ENCODE data around the gene ASZ1.

ASZ1 gene

DNA sequence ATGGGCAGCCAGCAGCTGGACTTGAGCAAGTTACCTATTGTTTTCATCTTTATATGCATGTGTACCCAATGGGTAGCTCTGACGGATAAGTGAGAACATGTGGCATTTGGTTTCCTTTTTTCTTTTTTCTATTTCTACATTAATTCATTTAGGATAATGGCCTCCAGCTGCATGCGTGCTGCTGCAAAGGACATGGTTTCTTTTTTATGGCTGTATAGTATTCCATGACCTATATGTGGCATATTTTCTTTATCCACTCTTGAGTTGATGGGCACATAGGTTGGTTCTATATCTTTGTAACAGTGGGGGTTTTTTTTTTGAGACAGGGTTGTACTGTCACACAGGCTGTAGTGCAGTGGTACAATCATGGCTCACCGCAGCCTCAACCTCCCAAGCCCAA lies 37.4 kb downstream of the ASZ1 start:
- TF ChIP-seq ZNF146 (tag by site-specific recombination; IDR thresholded peaks at IDR 0.05) (peak; percentile 81), ZNF10 (tag by site-specific recombination; IDR thresholded peaks at IDR 0.05) (no peak)
- TF ChIP-seq, protein P1, sequence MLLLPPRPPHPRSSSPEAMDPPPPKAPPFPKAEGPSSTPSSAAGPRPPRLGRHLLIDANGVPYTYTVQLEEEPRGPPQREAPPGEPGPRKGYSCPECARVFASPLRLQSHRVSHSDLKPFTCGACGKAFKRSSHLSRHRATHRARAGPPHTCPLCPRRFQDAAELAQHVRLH (tag by site-specific recombination; IDR thresholded peaks at IDR 0.05): peak; percentile 26; the same call in 1 of the 2 replicates
- H3K9me3 ChIP-seq (ENCODE audit: control insufficient read depth, insufficient read depth, low read depth, low read length): no peaks in the 10 kb centered on the region
- CTCF ChIA-PET: interaction anchor here (0.5 to 1.8 kb wide), 4 partner anchors 9 to 1562 kb away, joined by 3 to 6 read pairs (median 5); no protein-coding TSS in a partner anchor
- H3K4me3 ChIP-seq (ENCODE audit: low read depth, low read length): no peak overlapping the region
- POLR2A ChIA-PET: no interaction called here
- no peaks in the 10 kb centered on the region for H3K4me1 ChIP-seq (ENCODE audit: control insufficient read depth, insufficient read depth, low read length)
- H3K36me3 ChIP-seq (ENCODE audit: control insufficient read depth in 2 of 2, insufficient read depth in 1 of 2, low read length in 2 of 2): no peaks in the 10 kb centered on the region
- no peak overlapping the region for H3K27ac ChIP-seq (ENCODE audit: extremely low read depth, low read depth, low read length)

DNA sequence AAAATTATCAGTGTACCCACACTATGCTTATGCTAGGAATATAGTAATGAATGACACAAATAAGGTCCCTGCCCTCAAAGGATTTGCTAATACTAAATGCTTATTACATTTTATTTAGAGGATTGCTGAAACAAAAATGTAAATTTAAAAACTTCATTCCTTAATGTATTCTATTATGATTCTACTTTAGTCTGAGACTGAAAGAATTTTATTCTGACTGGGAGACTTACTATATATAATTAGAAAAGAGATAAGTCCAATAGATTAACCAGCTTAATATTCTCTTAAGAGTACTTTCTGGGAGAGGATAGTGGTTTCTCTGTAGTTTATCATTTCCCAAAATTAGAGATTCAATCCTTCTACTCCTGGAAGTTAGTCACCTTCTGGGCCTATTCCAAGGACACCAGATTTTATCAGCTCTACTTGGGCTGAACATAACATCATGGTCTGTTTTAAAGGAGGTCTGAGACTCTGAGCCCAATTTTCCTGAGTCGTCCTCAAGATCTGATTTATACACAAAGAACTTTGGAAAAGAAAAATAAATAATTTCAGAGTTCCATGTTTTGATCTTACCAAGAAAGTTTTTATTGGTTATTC lies 41.1 kb downstream of the ASZ1 start:
- CTCF ChIA-PET: interaction anchor here (0.7 to 3.2 kb wide), 10 partner anchors 12 to 760 kb away, joined by 3 to 19 read pairs (median 4); no protein-coding TSS in a partner anchor
- Histone ChIP-seq H3K27ac (ENCODE audit: extremely low read depth, low read depth, low read length) (no peak overlapping the region), H3K9me3 (ENCODE audit: control insufficient read depth, insufficient read depth, low read depth, low read length) (no peaks in the 10 kb centered on the region), H3K4me3 (ENCODE audit: low read depth, low read length) (no peak overlapping the region), H3K36me3 (ENCODE audit: control insufficient read depth in 2 of 2, insufficient read depth in 1 of 2, low read length in 2 of 2) (no peaks in the 10 kb centered on the region), H3K4me1 (ENCODE audit: control insufficient read depth, insufficient read depth, low read length) (peaks cover 7% of the 10 kb centered on the region; the same call in 1 of the 2 replicates)
- no peak for TF ChIP-seq KLF10 (tag by site-specific recombination; IDR thresholded peaks at IDR 0.05)
- no peak for TF ChIP-seq ZNF146 (tag by site-specific recombination; IDR thresholded peaks at IDR 0.05)
- no peak for TF ChIP-seq ZNF433 (tag by site-specific recombination; IDR thresholded peaks at IDR 0.05; ENCODE audit: low read depth)
- no peak for TF ChIP-seq ZNF558 (tag by site-specific recombination; IDR thresholded peaks at IDR 0.05)
- no peak for TF ChIP-seq ZNF239 (tag by site-specific recombination; IDR thresholded peaks at IDR 0.05)
- TF ChIP-seq REPIN1 (tag by site-specific recombination; IDR thresholded peaks at IDR 0.05; ENCODE audit: low read depth): no peak
- POLR2A ChIA-PET: no interaction called here

GRCh38 chr7:117385363-117386109 lies 41.8 kb downstream of the ASZ1 start:
- H3K9me3 ChIP-seq (ENCODE audit: control insufficient read depth, insufficient read depth, low read depth, low read length): no peaks in the 10 kb centered on the region
- no peak overlapping the region for H3K4me3 ChIP-seq (ENCODE audit: low read depth, low read length)
- ChIA-PET CTCF (interaction anchor here (0.7 to 3.2 kb wide), 9 partner anchors 10 to 859 kb away, joined by 3 to 19 read pairs (median 4); no protein-coding TSS in a partner anchor), POLR2A (no interaction called here)
- no peaks in the 10 kb centered on the region for H3K36me3 ChIP-seq (ENCODE audit: control insufficient read depth in 2 of 2, insufficient read depth in 1 of 2, low read length in 2 of 2)
- H3K27ac ChIP-seq (ENCODE audit: extremely low read depth, low read depth, low read length): no peak overlapping the region
- TF ChIP-seq KLF7 (tag by site-specific recombination; IDR thresholded peaks at IDR 0.05; ENCODE audit: borderline replicate concordance) (no peak), ZBTB21 (tag by site-specific recombination; IDR thresholded peaks at IDR 0.05) (no peak), SCRT2 (tag by site-specific recombination; IDR thresholded peaks at IDR 0.05) (peak; percentile 90), ZBTB17 (tag by site-specific recombination; IDR thresholded peaks at IDR 0.05) (peak; percentile 5; the same call in 1 of the 2 replicates), PRDM10 (tag by site-specific recombination; IDR thresholded peaks at IDR 0.05) (peak; percentile 94), ZSCAN30 (tag by site-specific recombination; IDR thresholded peaks at IDR 0.05) (0 out of 2 replicates have a peak, but pooled peaks have one; percentile 31), ZNF157 (tag by site-specific recombination; IDR thresholded peaks at IDR 0.05) (no peak), PRDM1 (tag by site-specific recombination; IDR thresholded peaks at IDR 0.05) (peak; percentile 30; the same call in 1 of the 2 replicates), ZNF138 (tag by site-specific recombination; IDR thresholded peaks at IDR 0.05; ENCODE audit: borderline replicate concordance) (no peak), ZNF654 (tag by site-specific recombination; IDR thresholded peaks at IDR 0.05; ENCODE audit: low read depth) (peak; percentile 73)
- TF ChIP-seq, protein P2, sequence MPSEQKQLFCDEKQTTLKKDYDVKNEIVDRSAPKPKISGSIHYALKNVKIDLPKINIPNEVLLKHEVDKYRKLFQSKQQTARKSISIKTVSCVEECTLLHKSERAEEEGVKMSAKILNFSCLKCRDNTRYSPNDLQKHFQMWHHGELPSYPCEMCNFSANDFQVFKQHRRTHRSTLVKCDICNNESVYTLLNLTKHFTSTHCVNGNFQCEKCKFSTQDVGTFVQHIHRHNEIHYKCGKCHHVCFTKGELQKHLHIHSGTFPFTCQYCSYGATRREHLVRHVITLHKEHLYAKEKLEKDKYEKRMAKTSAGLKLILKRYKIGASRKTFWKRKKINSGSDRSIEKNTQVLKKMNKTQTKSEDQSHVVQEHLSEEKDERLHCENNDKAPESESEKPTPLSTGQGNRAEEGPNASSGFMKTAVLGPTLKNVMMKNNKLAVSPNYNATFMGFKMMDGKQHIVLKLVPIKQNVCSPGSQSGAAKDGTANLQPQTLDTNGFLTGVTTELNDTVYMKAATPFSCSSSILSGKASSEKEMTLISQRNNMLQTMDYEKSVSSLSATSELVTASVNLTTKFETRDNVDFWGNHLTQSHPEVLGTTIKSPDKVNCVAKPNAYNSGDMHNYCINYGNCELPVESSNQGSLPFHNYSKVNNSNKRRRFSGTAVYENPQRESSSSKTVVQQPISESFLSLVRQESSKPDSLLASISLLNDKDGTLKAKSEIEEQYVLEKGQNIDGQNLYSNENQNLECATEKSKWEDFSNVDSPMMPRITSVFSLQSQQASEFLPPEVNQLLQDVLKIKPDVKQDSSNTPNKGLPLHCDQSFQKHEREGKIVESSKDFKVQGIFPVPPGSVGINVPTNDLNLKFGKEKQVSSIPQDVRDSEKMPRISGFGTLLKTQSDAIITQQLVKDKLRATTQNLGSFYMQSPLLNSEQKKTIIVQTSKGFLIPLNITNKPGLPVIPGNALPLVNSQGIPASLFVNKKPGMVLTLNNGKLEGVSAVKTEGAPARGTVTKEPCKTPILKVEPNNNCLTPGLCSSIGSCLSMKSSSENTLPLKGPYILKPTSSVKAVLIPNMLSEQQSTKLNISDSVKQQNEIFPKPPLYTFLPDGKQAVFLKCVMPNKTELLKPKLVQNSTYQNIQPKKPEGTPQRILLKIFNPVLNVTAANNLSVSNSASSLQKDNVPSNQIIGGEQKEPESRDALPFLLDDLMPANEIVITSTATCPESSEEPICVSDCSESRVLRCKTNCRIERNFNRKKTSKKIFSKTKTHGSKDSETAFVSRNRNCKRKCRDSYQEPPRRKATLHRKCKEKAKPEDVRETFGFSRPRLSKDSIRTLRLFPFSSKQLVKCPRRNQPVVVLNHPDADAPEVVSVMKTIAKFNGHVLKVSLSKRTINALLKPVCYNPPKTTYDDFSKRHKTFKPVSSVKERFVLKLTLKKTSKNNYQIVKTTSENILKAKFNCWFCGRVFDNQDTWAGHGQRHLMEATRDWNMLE (tag by site-specific recombination; conservative IDR thresholded peaks at IDR 0.05; ENCODE audit: low read depth): no peak
- peaks cover 7% of the 10 kb centered on the region; the same call in 1 of the 2 replicates for H3K4me1 ChIP-seq (ENCODE audit: control insufficient read depth, insufficient read depth, low read length)
